ENCODE measurements around the gene ARID4A. TPM values are rescaled to one million over a fixed set of nuclear protein-coding genes. Genes with fewer than 3 reads are reported as not detected.

Gene ARID4A
- total and polyA plus RNA-seq, 12 donors, result 4.4 to 38.0 (median 17.9) TPM

GRCh38 chr14:58275527-58276190 lies 22.7 kb upstream of the ARID4A start:
- TF ChIP-seq POLR2A (IDR thresholded peaks at IDR 0.05) (no peak), CTCF (IDR thresholded peaks at IDR 0.05) (no peak)
- intact Hi-C loops (cut with DNase I), result no loop called here
- Histone ChIP-seq H3K4me1 (replicated peaks in 1 of 2) (peaks cover 2 to 20% of the 10 kb centered on the region in 2 donors), H3K4me3 (no peak overlapping the region), H3K9me3 (replicated peaks in 1 of 3) (no peaks in the 10 kb centered on the region), H3K36me3 (replicated peaks in 1 of 2) (peaks cover 0 to 57% of the 10 kb centered on the region in 2 donors), H3K27me3 (no peaks in the 10 kb centered on the region), H3K27ac (no peak overlapping the region)
- no peak for DNase-seq
- WGBS, 4 donors, result 79 to 86% (median 83%) methylated on average over 2 of the region's 2 CpGs

- TF ChIP-seq POLR2A (IDR thresholded peaks at IDR 0.05) (no peak), CTCF (IDR thresholded peaks at IDR 0.05) (no peak)
- H3K27me3 ChIP-seq, result no peaks in the 10 kb centered on the region
- 81 to 89% (median 86%) methylated on average over 1 of the region's 1 CpG for WGBS, 4 donors
- intact Hi-C loops (cut with DNase I), result no loop called here
- peaks cover 7 to 22% of the 10 kb centered on the region in 2 donors for H3K4me1 ChIP-seq (replicated peaks in 1 of 2)
- H3K36me3 ChIP-seq (replicated peaks in 1 of 2), result peaks cover 0 to 52% of the 10 kb centered on the region in 2 donors
- H3K4me3 ChIP-seq, result no peak overlapping the region
- no peaks in the 10 kb centered on the region for H3K9me3 ChIP-seq (replicated peaks in 1 of 3)
- DNase-seq, result no peak
- no peak overlapping the region for H3K27ac ChIP-seq
Measured at GRCh38 chr14:58276208-58276607, 22.1 kb upstream of the ARID4A start.

DNA sequence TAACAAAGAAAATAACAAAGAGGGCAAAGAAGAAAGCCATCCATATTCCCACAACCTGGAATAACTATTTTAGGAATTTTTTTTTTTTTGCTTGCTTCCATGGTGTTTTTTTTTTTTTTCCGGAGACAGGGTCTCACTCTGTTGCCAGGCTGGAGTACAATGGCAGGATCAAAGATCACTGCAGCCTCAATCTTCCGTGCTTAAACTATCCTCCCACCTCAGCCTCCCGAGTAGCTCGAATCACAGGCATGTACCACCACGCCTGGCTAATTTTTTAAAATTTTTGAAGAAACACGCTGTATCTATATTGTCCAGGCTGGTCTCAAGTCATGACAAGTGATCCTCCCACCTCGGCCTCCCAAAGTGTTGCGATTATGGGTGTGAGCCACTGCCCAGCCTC lies 20.2 kb upstream of the ARID4A start:
- Histone ChIP-seq H3K9me3 (replicated peaks in 1 of 3) (no peaks in the 10 kb centered on the region), H3K27me3 (no peaks in the 10 kb centered on the region), H3K27ac (no peak overlapping the region), H3K4me1 (replicated peaks in 1 of 2) (peaks cover 13 to 34% of the 10 kb centered on the region in 2 donors), H3K4me3 (no peak overlapping the region), H3K36me3 (replicated peaks in 1 of 2) (peaks cover 0 to 33% of the 10 kb centered on the region in 2 donors)
- no peak for DNase-seq
- TF ChIP-seq CTCF (IDR thresholded peaks at IDR 0.05) (no peak), POLR2A (IDR thresholded peaks at IDR 0.05) (no peak)
- 95 to 99% (median 96%) methylated on average over 8 of the region's 8 CpGs for WGBS, 4 donors
- intact Hi-C loops (cut with DNase I), result no loop called here

- Histone ChIP-seq H3K27me3 (no peaks in the 10 kb centered on the region), H3K9me3 (replicated peaks in 1 of 3) (no peaks in the 10 kb centered on the region), H3K36me3 (replicated peaks in 1 of 2) (peaks cover 0 to 45% of the 10 kb centered on the region in 2 donors), H3K4me1 (replicated peaks in 1 of 2) (peaks cover 13 to 32% of the 10 kb centered on the region in 2 donors), H3K27ac (peak overlapping the region; percentile 36 to 82 (median 61)), H3K4me3 (peak overlapping the region in 1 of 4 donors; percentile 19)
- intact Hi-C loops (cut with DNase I), result no loop called here
- WGBS, 4 donors, result 3 to 6% (median 4%) methylated on average over 4 of the region's 4 CpGs
- TF ChIP-seq CTCF (IDR thresholded peaks at IDR 0.05) (no peak), POLR2A (IDR thresholded peaks at IDR 0.05) (no peak)
- peak; percentile 57 to 88 (median 70) for DNase-seq
Measured at GRCh38 chr14:58280954-58281787, 17.2 kb upstream of the ARID4A start.

Measured in adrenal gland (tissue), 12 donors.